K562 (cell line): ENCODE data around the gene ZNF853. TPM values are rescaled to one million over a fixed set of nuclear protein-coding genes. Genes with fewer than 3 reads are reported as not detected.
A peak's percentile ranks its signal among the peaks of the same experiment; 100 is the strongest.

ENCODE experiments used
- ATAC-seq: fragments of 200-7000 bp; cut with Tn5 transposase; 3 replicates; pipeline ENCODE4 v1.9.1; 2020; ENCODE audit warnings: moderate library complexity
- BruUV-seq: library from RNA; stranded (reverse); fragments of 400-500 nt; replicated peaks from 2 replicates; lab custom pipeline; 2021; lab: Mats Ljungman, UMichigan
- CTCF ChIA-PET: fragments of 300-600 bp; formaldehyde crosslinking; extraction: SDS; loops from one replicate; lab custom pipeline; 2021; ENCODE audit warnings: low intra/inter-chr PET ratio; lab: Yijun Ruan, JAX
- POLR2A ChIA-PET: fragments of 300-600, 350-650 bp; sonication (Branson Sonifier 250); formaldehyde crosslinking; extraction: SDS; loops from one replicate; lab custom pipeline; 2021; ENCODE audit warnings: antibody characterized with exemption, inconsistent platforms; lab: Yijun Ruan, JAX
- DNase-seq, 4 experiments: peaks; one replicate each; pipeline versions ENCODE4 v3.0.0 to v3.0.0-alpha.2; 2011 to 2018; ENCODE audit warnings: low spot score in 3 of 4, mixed read lengths in 3 of 4; ENCODE audit errors: extremely low read depth in 1 of 4
- FAIRE-seq: peaks from 2 replicates; lab custom pipeline; 2011; peaks lifted over from hg19 to GRCh38; lab: Jason Lieb, UNC
- H2AFZ ChIP-seq: 2 replicates; pipeline ENCODE4 v1.6.0; 2011; ENCODE audit warnings: low read depth, low read length, control low read depth, inconsistent platforms
- H3K27ac ChIP-seq: fragments of 200-600 bp; 3 replicates; pipeline ENCODE4 v1.8.0; 2011; ENCODE audit warnings: low read depth, mild to moderate bottlenecking, control low read depth, inconsistent platforms, low read length, moderate library complexity, mixed read lengths; ENCODE audit errors: extremely low read depth
- H3K27me3 ChIP-seq, 2 experiments: fragments of 300-600 bp in 1 of 2; 2 replicates in 1 of 2; 3 replicates in 1 of 2; pipeline versions ENCODE4 v1.6.0 to v1.8.0; 2011; ENCODE audit warnings: inconsistent platforms in 2 of 2, low read length in 2 of 2, mild to moderate bottlenecking in 1 of 2, mixed read lengths in 1 of 2, moderate library complexity in 1 of 2; ENCODE audit not compliant: control insufficient read depth in 2 of 2, insufficient read depth in 2 of 2
- H3K36me3 ChIP-seq: fragments of 300-600 bp; 3 replicates; pipeline ENCODE4 v1.8.0; 2011; ENCODE audit warnings: mild to moderate bottlenecking, low read length, inconsistent platforms; ENCODE audit not compliant: control insufficient read depth, insufficient read depth
- H3K4me1 ChIP-seq, 2 experiments: fragments of 200-600 bp in 1 of 2; replicated peaks in 1 of 2; 2 replicates in 1 of 2; 3 replicates in 1 of 2; pipeline versions ENCODE4 v1.5.1 to v1.8.0; 2011; ENCODE audit warnings: inconsistent platforms in 2 of 2, low read length in 2 of 2, mild to moderate bottlenecking in 1 of 2, mixed read lengths in 1 of 2, moderate library complexity in 1 of 2; ENCODE audit not compliant: control insufficient read depth in 2 of 2, insufficient read depth in 2 of 2
- H3K4me2 ChIP-seq: 2 replicates; pipeline ENCODE4 v1.6.1; 2011; ENCODE audit warnings: low read length, control low read depth, inconsistent platforms, mixed read lengths; ENCODE audit not compliant: insufficient read depth
- H3K4me3 ChIP-seq: fragments of 200-600 bp; sonication (generic), shearing (Covaris generic); 2 replicates; pipeline ENCODE4 v1.5.1; 2016; ENCODE audit warnings: control low read depth, inconsistent platforms
- H3K79me2 ChIP-seq: fragments of 200-600 bp; 3 replicates; pipeline ENCODE4 v1.8.0; 2011; ENCODE audit warnings: low read length, inconsistent platforms; ENCODE audit not compliant: control insufficient read depth, insufficient read depth
- H3K9ac ChIP-seq, 2 experiments: 2 replicates each; pipeline versions ENCODE4 v1.6.0 to v1.6.1; 2011; ENCODE audit warnings: low read depth in 2 of 2, low read length in 2 of 2, control low read depth in 1 of 2, inconsistent platforms in 1 of 2, mild to moderate bottlenecking in 1 of 2, mixed read lengths in 1 of 2; ENCODE audit not compliant: insufficient read depth in 1 of 2
- H3K9me1 ChIP-seq: one replicate; pipeline ENCODE4 v1.6.0; 2011; ENCODE audit warnings: inconsistent platforms, mild to moderate bottlenecking, low read length, moderate library complexity; ENCODE audit not compliant: control insufficient read depth, insufficient read depth
- H3K9me3 ChIP-seq: replicated peaks from 2 replicates; pipeline ENCODE4 v1.5.1; 2011; ENCODE audit warnings: low read depth, low read length, inconsistent platforms; ENCODE audit not compliant: control insufficient read depth, insufficient read depth
- H4K20me1 ChIP-seq: replicated peaks from 2 replicates; pipeline ENCODE4 v1.6.1; 2011; ENCODE audit warnings: low read length, inconsistent platforms, mixed read lengths; ENCODE audit not compliant: control insufficient read depth, insufficient read depth
- HOXB6 ChIP-seq: fragments of 250-450 bp; sonication (Bioruptor Pico); IDR thresholded peaks from 2 replicates; pipeline ENCODE4 v1.5.1; 2022; ENCODE audit warnings: mild to moderate bottlenecking, borderline replicate concordance
- POLR2G ChIP-seq: fragments of 200-400 bp; formaldehyde crosslinking; IDR thresholded peaks from 2 replicates; pipeline ENCODE4 v1.6.1; 2017; ENCODE audit warnings: low read depth, mild to moderate bottlenecking, antibody characterized with exemption, low read length, moderate library complexity
- WGBS: fragments of 100-300 bp; shearing (Covaris generic); methylation state at CpG from one replicate; pipeline ENCODE4 v1.1.6; 2016; ENCODE audit warnings: low coverage, mixed read lengths; ENCODE audit not compliant: insufficient coverage; ENCODE audit errors: missing lambda C conversion rate; 5-methylcytosine and 5-hydroxymethylcytosine counted together
- in situ Hi-C: fragments of 300-500 bp; cut with MboI; formaldehyde crosslinking; loops from 4 replicates; pipeline ENCODE4 v1.15.0; 2018; ENCODE audit warnings: inconsistent platforms, mixed read lengths
- intact Hi-C: fragments of 100-400 bp; cut with micrococcal nuclease; formaldehyde crosslinking; loops from 2 replicates; pipeline ENCODE4 v1.14.2; 2022
- polyA plus RNA-seq, 8 experiments: library from polyadenylated mRNA; depleted of rRNA in 4 of 8; stranded (reverse) in 5 of 8; unstranded in 3 of 8; fragments of >200 nt; fragmentation: Nextera tagmentation in 2 of 8; fragmentation: Illumina TruSeq in 1 of 8; extraction: Ambion mirVana in 2 of 8; extraction: Trizol in 1 of 8; gene quantifications; 2 replicates each; pipeline versions ENCODE4 v1.2.1 to v1.2.3, GENCODE V29; 2011 to 2014; ENCODE audit warnings: inconsistent platforms in 1 of 8, missing spikeins in 1 of 8
- total RNA-seq, 7 experiments: library from RNA; depleted of rRNA in 6 of 7; stranded (reverse); fragments of >200 nt in 6 of 7; fragmentation: Illumina TruSeq in 2 of 7; extraction: Trizol in 2 of 7; gene quantifications; 2 replicates each; pipeline versions ENCODE4 v1.2.1 to v1.2.3, GENCODE V29; 2011 to 2021; ENCODE audit warnings: low replicate concordance in 1 of 7
- TF ChIP-seq, protein P1 (sequence below): sonication (generic); formaldehyde crosslinking; IDR thresholded peaks from 2 replicates; pipeline ENCODE4 v1.8.1; 2023; ENCODE audit warnings: mild to moderate bottlenecking, missing genetic modification reagents

ZNF853 gene
- total and polyA plus RNA-seq, 9 of the 15 experiments (the other 6 are each of a cell fraction or from before 2014, with no cell fraction given), result 0.03 TPM; not detected in 8

DNA sequence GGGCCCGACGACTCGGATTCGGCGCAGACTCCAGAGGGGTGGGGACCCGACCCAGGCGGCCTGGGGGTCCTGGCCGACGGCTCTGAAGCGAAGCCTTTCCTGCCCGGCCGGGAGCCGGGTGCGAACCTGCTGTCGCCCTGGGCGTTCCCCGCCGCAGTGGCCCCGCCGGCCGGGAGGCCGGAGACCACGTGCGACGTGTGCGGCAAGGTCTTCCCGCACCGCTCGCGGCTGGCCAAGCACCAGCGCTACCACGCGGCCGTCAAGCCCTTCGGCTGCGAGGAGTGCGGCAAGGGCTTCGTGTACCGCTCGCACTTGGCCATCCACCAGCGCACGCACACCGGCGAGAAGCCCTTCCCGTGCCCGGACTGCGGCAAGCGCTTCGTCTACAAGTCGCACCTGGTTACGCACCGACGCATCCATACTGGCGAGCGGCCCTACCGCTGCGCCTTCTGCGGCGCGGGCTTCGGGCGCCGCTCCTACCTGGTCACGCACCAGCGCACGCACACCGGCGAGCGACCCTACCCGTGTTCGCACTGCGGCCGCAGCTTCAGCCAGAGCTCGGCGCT is 37.1 kb downstream of the ZNF853 start:
- Histone ChIP-seq H4K20me1 (no peaks in the 10 kb centered on the region), H3K4me3 (no peak overlapping the region), H3K27me3 (no peaks in the 10 kb centered on the region), H3K9me3 (peaks cover 12% of the 10 kb centered on the region), H3K27ac (no peak overlapping the region), H3K4me1 (peaks cover 0 to 6% of the 10 kb centered on the region in 2 experiments; a peak in 2 of 5 replicates), H2AFZ (no peak overlapping the region), H3K36me3 (peaks cover 65% of the 10 kb centered on the region; the same call in 2 of the 3 replicates), H3K4me2 (no peak overlapping the region), H3K9ac (no peak overlapping the region), H3K79me2 (0 out of 3 replicates have a peak, but pooled peaks cover 4% of the 10 kb centered on the region), H3K9me1 (no peaks in the 10 kb centered on the region)
- DNase-seq (peak in 2 of 4 experiments; percentile 1 to 21), FAIRE-seq (no peak), ATAC-seq (no peak)
- intact Hi-C loops, result no loop called here
- TF ChIP-seq, protein P1, sequence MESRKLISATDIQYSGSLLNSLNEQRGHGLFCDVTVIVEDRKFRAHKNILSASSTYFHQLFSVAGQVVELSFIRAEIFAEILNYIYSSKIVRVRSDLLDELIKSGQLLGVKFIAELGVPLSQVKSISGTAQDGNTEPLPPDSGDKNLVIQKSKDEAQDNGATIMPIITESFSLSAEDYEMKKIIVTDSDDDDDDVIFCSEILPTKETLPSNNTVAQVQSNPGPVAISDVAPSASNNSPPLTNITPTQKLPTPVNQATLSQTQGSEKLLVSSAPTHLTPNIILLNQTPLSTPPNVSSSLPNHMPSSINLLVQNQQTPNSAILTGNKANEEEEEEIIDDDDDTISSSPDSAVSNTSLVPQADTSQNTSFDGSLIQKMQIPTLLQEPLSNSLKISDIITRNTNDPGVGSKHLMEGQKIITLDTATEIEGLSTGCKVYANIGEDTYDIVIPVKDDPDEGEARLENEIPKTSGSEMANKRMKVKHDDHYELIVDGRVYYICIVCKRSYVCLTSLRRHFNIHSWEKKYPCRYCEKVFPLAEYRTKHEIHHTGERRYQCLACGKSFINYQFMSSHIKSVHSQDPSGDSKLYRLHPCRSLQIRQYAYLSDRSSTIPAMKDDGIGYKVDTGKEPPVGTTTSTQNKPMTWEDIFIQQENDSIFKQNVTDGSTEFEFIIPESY (CRISPR knock-in tag), result peak; percentile 91
- TF ChIP-seq HOXB6 (CRISPR knock-in tag) (no peak), POLR2G (peak; percentile 24; the same call in 1 of the 2 replicates)
- in situ Hi-C loops, result no loop called here
- ChIA-PET POLR2A (interaction anchor here (0.6 kb wide), 1 partner anchor 31 kb away, joined by 3 read pairs; no protein-coding TSS in a partner anchor), CTCF (no interaction called here)
- BruUV-seq, result no TSS peak
- WGBS, result 98% methylated on average over 33 of the region's 75 CpGs
